Rectal smooth muscle tissue (tissue), 1 donor: ENCODE data around the gene PCTP.

Source experiments
- H3K27ac ChIP-seq: one replicate; pipeline ENCODE4 v1.7.0; 2013; ENCODE audit warnings: low read depth, low read length, inconsistent platforms
- H3K27me3 ChIP-seq: one replicate; pipeline ENCODE4 v1.7.0; 2013; ENCODE audit warnings: low read length; ENCODE audit not compliant: control insufficient read depth, insufficient read depth
- H3K36me3 ChIP-seq: one replicate; pipeline ENCODE4 v1.7.0; 2013; ENCODE audit warnings: low read length; ENCODE audit not compliant: control insufficient read depth, insufficient read depth
- H3K4me1 ChIP-seq: one replicate; pipeline ENCODE4 v1.7.0; 2013; ENCODE audit warnings: low read length; ENCODE audit not compliant: control insufficient read depth, insufficient read depth
- H3K4me3 ChIP-seq: one replicate; pipeline ENCODE4 v1.7.0; 2013; ENCODE audit warnings: low read length
- H3K9ac ChIP-seq: one replicate; pipeline ENCODE4 v1.7.0; 2013; ENCODE audit warnings: low read length

The PCTP gene

GRCh38 chr17:55820675-55821074 lies 69.8 kb downstream of the PCTP start:
- H3K36me3 ChIP-seq = no peaks in the 10 kb centered on the region
- H3K27ac ChIP-seq = no peak overlapping the region
- H3K4me3 ChIP-seq = no peak overlapping the region
- no peaks in the 10 kb centered on the region for H3K27me3 ChIP-seq
- no peaks in the 10 kb centered on the region for H3K4me1 ChIP-seq
- no peak overlapping the region for H3K9ac ChIP-seq

DNA sequence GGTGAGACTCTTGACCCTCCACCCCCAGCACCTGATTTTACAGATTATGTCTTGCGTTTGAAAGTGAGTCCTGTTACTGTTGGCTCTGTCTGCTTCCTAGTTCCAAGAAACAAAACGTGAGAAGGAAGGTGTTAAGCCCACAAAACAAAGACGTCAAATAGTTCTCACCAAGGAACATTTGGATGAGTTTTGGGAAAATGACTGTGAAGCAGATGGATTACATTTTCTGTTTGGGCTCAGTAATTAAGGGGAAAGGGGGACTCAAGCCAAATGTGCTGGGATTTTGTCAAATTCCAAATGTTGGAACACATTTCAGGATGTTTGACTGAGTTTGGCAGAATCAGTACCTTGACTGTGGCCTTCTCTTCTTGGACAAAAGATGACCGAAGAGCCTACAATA lies 71.2 kb downstream of the PCTP start:
- no peaks in the 10 kb centered on the region for H3K4me1 ChIP-seq
- no peaks in the 10 kb centered on the region for H3K36me3 ChIP-seq
- no peak overlapping the region for H3K4me3 ChIP-seq
- H3K9ac ChIP-seq = no peak overlapping the region
- H3K27me3 ChIP-seq = no peaks in the 10 kb centered on the region
- H3K27ac ChIP-seq = no peak overlapping the region

DNA sequence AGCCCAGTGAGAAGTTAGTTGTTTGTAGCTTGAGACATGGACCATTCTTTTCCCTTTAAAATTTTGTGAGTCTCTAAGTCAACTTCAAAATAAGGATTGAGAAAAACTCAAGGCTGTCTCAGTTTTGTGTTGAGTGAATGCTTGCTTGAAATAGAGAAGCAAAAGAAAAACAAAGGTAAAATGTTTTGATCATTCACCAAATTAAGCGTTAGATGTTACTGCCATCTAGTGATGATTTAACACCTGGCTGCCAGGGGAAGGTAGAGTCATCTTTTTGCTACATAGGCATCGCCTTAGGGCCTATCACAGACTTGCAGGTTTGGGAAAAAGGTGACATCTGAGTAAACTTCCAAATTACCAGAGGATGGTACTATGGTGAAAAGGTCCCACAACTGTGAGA lies 74.4 kb downstream of the PCTP start:
- Histone ChIP-seq H3K27ac (no peak overlapping the region), H3K9ac (no peak overlapping the region), H3K4me3 (no peak overlapping the region), H3K36me3 (no peaks in the 10 kb centered on the region), H3K4me1 (no peaks in the 10 kb centered on the region), H3K27me3 (no peaks in the 10 kb centered on the region)
